KBM-7 (cell line): ENCODE results near the gene PSENEN.
"Not testable (repeated sequence)": the region's sequence is repeated elsewhere in the genome, so short reads cannot be mapped to it uniquely, and the experiment has no call there.

ENCODE experiments used
- DNase-seq: peaks from one replicate; pipeline ENCODE4 v3.0.0-alpha.2; 2015
- in situ Hi-C: fragments of 300-500 bp; cut with MboI; formaldehyde crosslinking; loops from 2 replicates; pipeline ENCODE4 v1.14.3; 2020; ENCODE audit warnings: low sequenced_read_pairs, low pct_unique_long_range_greater_than_20kb, mixed read lengths

The PSENEN gene

DNA sequence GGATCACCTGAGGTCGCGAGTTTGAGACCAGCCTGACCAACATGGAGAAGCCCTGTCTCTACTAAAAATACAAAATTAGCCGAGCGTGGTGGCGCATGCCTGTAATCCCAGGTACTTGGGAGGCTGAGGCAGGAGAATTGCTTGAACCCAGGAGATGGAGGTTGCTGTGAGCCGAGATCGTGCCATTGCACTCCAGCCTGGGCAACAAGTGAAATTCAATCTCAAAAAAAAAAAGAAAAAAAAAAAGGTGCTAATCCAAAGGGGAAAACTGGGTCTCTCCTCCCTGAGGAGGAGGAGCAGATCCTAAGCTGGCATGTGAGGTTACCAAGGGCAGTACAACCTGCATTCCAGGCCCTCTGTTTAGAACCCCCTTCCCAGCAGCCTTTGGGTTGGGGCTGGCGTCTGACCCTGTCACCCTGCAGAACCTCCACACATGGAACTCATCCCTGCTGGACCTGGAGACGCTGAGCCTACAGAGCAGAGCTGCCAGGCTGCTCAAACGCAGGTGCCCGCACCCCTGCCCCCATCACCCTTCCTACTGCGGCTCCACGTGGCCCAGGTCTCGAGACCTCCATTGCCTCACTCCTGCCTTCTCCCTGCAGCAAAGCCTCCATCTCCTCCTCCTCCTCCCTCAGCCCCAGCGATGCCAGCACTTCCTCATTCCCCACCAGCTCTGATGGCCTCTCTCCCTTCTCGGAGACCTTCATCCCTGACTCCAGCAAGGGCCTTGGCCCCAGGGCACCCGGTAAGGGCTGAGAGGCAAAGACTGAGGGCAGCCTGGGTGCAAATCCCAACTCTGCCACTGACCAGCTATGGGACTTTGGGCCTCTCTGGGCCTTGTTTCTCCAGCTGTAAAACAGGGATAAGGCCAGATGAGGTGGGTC, 19.2 kb downstream of the PSENEN start:
- in situ Hi-C loops = no loop called here
- no peak for DNase-seq

DNA sequence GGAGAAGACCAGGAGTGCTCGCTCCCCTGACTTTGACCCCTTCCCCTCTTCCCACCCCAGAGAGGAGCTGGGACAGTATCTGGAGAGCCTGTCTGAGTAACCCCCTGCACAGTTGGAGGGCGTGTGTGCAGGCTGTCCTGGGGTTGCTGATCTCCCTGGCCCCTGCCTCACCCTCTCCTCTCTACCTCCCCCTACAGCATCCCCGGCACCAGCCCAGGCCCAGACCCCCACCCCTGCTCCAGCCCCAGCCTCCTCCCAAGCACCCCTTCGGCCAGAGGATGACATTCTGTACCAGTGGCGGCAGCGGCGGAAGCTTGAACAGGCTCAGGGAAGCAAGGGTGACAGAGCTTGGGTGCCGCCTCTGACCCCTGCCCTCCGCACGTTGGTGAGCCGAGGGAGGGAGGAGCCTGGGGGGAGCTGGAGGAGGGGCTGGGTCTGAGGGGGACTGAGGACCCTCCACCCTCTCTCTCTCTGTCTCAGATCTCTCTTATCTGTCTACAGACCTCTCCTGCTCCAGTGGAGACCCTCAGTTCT, 21.2 kb downstream of the PSENEN start:
- in situ Hi-C loops = no loop called here
- DNase-seq = no peak

DNA sequence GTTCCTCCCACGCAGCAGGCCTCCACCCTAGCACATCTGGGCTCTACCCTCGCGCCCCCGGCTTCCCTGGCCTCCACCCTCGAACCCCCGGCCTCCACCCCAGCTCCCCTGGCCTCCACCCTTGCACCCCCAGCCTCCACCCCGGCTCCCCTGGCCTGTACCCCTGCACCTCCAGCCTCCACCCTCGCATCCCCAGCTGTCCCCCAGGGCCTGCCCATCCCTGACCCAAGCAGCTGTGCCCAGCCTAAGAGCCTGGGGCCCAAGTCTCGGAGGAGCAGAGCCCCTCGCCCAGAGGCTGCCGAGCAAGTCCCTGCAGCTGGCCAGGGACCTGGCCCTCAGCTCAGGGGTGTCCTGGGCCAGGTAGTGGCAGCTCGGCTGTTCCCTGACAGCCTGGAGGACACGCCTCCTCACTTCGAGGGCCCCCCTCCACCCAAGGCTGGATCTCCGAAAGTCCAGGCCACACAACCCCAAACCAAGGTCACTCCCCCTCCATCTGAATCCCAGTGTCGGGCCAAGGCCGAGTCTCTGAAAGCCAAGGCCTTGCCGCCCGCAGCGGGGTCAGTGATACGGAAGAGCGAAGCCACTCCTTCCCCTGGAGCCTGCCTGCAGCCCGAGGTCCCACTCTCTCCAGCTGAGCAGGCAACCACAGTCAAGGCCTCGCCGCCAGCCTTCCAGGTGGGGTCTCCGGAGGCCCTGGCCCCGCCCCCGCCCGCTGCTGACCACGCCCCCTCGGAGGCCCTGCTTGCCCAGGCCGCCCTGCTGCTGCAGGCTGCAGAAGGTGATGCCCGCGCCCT, 22.0 kb downstream of the PSENEN start:
- DNase-seq = no peak
- in situ Hi-C loops = no loop called here

DNA sequence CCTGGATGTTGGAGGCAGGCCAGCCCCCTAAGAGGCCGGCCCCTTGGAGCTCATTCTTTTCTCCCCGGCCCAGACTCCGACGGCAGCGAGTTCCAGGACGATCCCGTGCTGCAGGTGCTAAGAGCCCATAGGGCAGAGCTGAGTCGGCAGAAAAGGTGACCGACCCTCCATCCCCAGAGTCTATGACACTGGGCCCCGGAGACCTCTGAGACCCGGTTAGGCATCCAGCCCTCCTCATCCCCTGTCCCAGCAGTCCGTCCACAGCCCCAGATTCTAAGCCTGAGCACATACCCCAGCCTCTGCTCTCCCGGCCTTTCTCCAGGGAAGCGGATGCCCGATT, 22.6 kb downstream of the PSENEN start:
- in situ Hi-C loops = no loop called here

DNA sequence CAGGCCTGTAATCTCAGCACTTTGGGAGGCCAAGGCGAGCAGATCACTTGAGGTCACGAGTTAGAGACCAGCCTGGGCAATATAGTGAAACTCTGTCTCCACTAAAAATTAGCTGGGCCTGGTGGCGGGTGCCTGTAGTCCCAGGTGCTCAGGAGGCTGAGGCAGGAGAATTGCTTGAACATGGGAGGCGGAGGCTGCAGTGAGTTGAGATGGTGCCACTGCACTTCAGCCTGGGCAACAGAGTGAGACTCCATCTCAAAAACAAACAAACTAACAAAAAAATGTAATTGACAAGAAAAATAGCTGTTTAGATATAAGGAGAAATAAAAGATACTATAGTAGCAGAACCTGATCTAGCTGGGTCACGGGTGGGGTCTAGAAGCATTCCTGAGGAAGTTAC, 26.9 kb downstream of the PSENEN start:
- in situ Hi-C loops, DNase-seq: not testable (repeated sequence)

More for the DNA sequence above, 22.6 kb downstream of the PSENEN start:
- no peak for DNase-seq

DNA sequence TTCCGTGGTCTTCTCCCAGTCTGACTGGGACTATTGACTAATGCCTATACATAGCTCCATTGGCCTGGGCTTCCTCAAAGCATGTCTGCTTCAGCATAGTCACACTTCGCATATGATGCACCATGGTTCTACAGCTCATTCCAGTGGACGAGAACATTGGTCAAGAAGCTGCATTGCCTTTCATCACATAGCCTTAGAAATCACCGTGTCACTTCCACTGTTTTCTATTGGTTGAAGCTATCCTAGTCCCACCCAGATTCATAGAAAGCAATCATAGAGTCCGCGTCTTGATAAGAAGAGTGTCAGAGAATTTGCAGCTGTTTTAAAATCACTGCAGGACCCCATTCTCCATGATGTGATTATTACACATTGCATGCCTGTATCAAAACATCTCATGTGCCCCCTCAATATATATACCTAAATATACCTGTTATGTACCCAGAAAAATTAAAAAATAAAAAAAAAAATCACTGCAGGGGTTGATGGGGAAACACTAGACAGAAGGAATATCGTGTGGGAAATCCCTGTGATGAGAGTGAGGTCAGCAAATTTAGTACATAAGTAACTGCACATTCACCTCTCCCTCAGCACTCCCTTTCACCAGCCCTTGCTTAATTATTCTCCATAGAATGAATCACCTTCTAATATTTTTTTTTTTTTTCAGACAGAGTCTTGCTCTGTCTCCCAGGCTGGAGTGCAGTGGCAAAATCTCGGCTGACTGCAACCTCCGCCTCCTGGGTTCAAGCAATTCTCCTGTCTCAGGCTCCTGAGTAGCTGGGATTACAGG, 27.8 kb downstream of the PSENEN start:
- in situ Hi-C loops = no loop called here
- no peak for DNase-seq

DNA sequence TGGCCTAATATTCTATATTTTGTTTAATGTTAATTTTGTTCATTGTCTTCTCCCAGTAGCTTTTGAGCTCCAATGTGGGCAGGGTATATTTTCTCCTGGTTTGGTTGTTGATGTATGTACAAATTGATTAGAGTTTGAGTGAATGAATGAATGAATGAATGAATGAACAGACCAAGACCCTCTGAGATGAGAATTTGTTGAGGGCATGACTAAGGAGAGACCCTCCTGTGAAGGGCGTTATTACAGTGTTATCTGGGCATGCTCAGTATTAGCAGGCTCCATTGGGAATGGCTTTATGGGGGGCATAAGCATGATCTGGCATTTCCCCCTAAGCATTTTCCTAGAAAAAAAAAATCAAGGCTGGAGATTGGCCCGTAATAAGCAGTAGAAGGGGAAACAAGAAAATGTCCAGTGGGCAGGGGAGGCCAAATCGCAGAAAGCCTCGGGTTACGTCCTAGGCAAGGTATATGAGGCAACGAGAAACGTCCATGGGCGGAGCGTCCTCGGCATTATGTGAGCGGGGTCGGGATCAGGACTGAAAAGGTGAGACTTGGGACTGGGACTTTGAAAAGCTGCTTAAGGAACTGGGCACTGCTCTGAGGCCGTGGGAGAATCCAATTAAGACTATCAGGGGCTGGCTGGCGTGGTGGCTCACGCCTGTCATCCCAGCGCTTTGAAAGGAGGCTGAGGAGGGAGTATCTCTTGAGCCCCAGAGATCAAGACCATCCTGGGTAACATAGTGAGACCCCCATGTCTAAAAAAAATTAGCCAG, 29.0 kb downstream of the PSENEN start:
- in situ Hi-C loops = no loop called here
- DNase-seq = no peak

DNA sequence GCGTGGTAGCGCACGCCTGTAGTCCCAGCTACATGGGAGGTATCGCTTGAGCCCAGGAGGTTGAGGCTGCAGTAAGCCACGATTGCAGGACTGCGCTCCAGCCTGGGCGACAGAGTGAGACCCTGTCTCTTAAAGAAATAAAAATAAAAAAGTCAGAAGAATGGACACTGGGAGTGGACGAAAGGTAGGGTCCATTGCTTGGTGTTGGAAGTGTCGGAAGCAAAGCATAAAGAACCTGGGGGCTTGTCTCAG, 29.5 kb downstream of the PSENEN start:
- in situ Hi-C loops = no loop called here
- no peak for DNase-seq

DNA sequence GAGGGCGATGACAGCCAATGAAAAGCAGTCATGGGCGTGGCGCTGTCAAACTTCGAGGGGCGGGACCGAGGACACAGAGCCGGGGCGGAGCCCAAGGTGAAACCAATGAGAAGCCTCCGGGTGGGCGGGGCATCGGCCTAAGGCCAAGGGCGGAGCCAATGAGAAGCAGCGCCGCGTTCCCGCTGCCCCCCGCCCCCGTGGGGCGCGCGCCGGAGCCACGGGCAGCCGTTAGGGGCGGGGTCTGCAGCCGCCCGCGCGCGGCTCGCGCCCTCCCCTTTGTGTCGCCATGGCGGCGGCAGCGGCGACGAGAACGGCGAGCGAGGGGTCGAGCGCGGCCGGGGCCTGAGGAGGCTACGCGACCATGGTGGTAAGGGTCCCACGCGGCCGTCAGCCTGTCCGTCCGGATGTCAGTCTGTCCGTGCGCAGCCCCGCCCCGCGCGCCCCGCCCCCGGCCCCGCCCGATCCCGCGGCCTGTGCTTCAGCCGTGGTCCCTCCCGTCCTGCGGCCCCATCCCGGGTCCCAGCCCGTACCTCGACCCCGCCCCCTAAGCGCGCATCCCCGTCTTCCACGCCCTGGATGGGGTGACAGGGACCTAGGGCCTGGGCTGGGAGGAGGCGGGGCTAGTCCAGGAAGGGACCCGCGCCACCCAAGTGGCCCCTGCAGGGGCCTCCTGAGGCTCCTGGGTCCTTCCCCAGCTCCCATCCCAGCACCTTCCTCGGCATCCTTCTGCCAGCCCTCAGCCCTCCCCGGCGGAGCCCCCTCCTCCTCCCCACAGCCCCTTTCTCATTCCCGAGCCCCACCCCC, 30.0 kb downstream of the PSENEN start, which contains the start of gene ARHGAP33:
ARHGAP33 (plus strand) TSS at position 267 of the 804 bp plus-strand sequence; CDS start at position 362, 95 bp downstream.
- in situ Hi-C loops = no loop called here
- peak; percentile 96 for DNase-seq

DNA sequence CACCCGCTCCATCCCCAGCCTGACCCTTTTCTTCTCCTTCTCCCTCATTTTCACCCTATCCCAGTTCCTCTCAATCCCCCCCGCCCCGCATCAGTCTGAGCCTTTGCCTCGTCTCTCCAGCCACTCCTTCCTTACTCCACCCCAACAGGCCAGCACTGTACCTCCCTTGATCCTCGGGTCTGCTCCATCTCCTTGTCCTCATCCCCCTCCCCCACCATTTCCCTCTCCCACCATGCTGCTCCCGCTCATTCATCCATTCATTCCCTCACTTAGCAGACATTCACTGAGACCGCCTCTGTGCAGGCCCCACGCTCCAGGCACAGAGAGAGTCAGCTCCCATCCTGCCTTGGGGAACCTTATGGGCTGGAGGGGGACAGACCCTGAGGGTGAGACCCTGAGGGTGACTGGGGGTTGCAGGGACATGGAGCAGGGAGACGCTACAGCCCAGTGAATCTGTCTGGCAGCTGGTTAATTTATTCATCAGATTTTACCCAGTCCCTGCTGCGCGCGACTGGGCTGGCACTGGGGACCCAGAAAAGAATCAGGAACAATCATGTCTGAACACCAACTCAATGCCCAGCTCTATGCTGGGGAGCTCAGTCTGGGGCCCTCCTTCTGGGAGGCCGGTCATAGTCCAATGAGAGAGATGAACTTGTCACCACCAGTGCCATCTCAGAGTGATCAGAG, 30.8 kb downstream of the PSENEN start:
- in situ Hi-C loops = no loop called here

DNA sequence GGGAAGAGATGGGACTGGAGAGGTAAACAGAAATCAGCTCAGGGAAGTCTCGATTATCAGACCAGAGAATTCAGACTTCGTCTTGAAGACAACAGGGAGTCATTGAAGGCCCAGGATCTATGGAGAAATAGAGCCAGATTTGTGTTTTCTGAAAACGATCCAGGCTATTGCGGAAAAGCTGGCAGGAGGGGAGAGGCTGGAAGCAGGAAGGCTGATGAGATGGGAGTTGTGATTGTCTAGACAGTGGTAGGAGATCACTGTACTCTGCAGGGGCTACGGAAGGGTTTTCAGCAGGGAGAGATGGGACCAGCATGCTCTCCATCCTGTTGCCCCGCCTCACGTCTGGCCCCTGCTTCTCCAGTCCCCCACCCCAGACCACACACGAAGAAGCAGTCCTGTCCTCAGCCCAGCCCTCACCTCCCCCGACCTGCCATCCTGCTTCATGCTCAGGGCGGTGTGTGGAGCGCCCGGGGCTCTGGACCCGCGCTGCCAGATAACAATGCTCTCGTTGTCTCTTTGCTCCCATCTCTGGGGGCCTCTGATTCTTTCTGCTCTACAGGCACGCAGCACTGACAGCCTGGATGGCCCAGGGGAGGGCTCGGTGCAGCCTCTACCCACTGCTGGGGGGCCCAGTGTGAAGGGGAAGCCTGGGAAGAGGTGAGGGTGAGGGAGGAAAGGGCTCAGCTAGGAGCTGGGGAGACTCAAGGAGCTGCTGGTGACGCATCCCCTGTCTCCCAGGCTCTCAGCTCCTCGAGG, 31.8 kb downstream of the PSENEN start:
- in situ Hi-C loops = no loop called here
- DNase-seq = no peak

More for the DNA sequence above, 30.8 kb downstream of the PSENEN start:
- no peak for DNase-seq

DNA sequence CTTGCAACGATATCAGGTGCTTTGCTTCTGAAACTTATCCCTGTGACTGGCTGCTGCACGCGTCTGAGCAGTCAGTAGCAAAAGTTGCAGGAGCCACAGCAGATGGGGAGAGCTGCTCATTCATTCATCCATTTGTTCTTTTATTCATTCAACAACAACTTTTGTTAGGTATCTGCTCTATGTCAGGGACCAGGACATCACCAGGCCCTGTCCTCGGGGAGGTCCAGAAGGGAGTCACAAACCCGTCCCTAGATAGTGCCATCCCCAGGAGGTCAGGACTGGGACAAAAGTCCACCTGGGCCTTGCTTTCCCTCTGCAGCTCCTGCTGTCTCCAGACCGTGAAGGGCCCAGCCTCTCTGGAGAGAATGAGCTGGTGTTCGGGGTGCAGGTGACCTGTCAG, 32.5 kb downstream of the PSENEN start:
- in situ Hi-C loops = no loop called here
- DNase-seq = no peak

DNA sequence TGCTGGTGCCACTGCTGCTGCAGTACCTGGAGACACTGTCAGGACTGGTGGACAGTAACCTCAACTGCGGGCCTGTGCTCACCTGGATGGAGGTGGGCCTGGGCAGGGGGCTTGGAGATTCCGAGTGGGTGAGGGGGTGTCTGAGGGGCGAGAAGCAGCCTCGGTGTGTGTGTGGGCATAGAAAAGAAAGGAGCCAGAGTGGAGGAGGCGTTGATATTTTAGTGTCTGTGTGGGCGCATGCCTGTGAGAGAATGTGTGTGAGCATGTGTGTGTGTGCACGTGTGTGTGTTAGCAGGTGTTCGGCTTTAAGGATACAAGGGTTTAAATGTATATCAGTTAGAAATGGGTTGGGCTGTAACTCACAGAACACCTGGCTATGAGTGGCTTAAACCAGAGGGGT, 33.6 kb downstream of the PSENEN start:
- in situ Hi-C loops = no loop called here
- no peak for DNase-seq

DNA sequence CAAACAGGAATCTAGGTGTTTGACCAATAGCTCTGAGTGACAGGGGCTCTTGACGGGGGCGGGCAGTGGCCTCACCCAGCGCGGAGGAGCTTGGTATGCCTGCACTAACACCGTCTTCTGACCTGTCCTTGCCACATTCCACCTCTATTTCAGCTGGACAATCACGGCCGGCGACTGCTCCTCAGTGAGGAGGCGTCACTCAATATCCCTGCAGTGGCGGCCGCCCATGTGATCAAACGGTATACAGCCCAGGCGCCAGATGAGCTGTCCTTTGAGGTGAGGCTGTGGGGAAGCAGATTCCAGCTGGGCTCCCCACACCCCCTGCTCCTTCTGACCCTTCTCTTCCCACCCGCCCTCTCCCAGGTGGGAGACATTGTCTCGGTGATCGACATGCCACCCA, 34.6 kb downstream of the PSENEN start:
- no peak for DNase-seq
- in situ Hi-C loops = no loop called here

DNA sequence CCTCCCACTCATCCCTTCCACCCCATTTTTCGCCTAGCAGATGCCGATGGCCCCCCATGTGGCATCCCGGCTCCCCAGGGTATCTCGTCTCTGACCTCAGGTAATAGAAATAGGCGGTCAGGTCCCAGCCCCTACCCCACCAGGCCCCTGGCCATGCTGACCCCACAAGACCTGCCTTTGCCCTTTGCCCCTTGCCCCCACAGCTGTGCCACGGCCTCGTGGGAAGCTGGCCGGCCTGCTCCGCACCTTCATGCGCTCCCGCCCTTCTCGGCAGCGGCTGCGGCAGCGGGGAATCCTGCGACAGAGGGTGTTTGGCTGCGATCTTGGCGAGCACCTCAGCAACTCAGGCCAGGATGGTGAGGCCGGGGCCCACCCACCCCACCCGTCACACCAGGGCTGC, 35.3 kb downstream of the PSENEN start:
- DNase-seq = no peak
- in situ Hi-C loops = no loop called here

DNA sequence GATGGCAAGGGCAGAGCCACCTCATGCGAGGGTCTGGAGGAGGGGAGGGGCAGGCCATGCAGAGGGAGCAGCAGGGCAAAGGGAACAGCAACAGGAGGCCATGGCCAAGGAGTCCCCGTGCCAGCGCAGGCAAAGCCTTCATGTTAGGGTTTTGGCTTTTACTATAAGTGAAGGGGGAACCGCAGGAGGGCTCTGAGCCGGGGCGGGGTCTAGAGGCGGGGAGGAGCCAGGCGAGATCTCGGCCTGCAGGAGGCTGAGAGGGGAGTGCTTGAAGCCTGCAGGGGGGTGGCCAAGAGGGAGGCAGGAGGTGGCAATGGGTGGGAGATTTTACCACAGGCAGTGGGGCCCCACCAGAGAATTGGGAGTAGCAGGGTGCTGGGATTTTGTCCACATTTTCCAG, 36.2 kb downstream of the PSENEN start:
- in situ Hi-C loops = no loop called here
- DNase-seq = no peak

DNA sequence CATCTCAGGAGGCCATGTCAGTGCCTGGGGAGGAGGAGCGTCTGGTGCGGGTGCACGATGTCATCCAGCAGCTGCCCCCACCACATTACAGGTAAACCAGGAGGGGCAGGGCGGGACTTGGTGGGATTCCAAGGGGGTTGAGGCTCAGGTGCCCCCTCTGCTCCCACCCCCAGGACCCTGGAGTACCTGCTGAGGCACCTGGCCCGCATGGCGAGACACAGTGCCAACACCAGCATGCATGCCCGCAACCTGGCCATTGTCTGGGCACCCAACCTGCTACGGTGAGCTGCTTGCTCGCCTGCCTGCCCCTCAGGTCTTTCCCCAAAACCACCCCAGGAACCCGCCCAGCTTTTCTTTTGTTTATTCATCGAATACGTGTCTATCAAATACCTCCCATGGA, 37.1 kb downstream of the PSENEN start:
- in situ Hi-C loops = no loop called here
- no peak for DNase-seq
